HL-60 (cell line): ENCODE results near the gene RHOBTB1.

Experiments used
- GABPA ChIP-seq: IDR thresholded peaks from 2 replicates; pipeline ENCODE4 v1.6.1; 2012; ENCODE audit warnings: low read depth
- SPI1 ChIP-seq: IDR thresholded peaks from 2 replicates; pipeline ENCODE4 v1.6.1; 2012; ENCODE audit warnings: low read depth, mild to moderate bottlenecking, borderline replicate concordance
- TF ChIP-seq, protein P1 (sequence below): IDR thresholded peaks from one replicate; pipeline ENCODE4 v1.5.1; 2011; ENCODE audit warnings: low read length, control low read depth, inconsistent platforms; ENCODE audit not compliant: insufficient read depth
- TF ChIP-seq, protein P2 (sequence below): IDR thresholded peaks from 2 replicates; pipeline ENCODE4 v1.6.1; 2012; ENCODE audit warnings: low read depth; ENCODE audit not compliant: insufficient replicate concordance

DNA sequence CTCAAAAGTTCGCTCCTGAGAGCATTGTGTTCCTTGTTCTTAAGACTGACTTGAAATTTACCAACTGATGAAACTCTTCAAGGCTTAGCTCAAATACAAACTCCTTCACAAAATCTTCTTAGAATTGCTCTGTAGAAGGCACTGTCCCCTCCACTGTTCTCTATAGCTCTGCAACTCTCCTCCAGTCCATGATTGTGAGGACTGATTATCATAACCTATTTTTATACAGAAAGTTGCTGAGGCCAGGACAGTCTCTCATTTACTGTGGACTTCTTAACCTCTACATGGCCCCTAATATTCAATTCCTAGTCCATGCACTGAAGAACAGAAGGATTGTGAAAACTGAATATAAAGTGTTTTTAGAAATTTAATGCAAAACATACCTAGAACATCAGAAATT, 53.2 kb downstream of the RHOBTB1 start:
- TF ChIP-seq, protein P1, sequence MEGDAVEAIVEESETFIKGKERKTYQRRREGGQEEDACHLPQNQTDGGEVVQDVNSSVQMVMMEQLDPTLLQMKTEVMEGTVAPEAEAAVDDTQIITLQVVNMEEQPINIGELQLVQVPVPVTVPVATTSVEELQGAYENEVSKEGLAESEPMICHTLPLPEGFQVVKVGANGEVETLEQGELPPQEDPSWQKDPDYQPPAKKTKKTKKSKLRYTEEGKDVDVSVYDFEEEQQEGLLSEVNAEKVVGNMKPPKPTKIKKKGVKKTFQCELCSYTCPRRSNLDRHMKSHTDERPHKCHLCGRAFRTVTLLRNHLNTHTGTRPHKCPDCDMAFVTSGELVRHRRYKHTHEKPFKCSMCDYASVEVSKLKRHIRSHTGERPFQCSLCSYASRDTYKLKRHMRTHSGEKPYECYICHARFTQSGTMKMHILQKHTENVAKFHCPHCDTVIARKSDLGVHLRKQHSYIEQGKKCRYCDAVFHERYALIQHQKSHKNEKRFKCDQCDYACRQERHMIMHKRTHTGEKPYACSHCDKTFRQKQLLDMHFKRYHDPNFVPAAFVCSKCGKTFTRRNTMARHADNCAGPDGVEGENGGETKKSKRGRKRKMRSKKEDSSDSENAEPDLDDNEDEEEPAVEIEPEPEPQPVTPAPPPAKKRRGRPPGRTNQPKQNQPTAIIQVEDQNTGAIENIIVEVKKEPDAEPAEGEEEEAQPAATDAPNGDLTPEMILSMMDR = no peak
- TF ChIP-seq GABPA = no peak
- TF ChIP-seq, protein P2, sequence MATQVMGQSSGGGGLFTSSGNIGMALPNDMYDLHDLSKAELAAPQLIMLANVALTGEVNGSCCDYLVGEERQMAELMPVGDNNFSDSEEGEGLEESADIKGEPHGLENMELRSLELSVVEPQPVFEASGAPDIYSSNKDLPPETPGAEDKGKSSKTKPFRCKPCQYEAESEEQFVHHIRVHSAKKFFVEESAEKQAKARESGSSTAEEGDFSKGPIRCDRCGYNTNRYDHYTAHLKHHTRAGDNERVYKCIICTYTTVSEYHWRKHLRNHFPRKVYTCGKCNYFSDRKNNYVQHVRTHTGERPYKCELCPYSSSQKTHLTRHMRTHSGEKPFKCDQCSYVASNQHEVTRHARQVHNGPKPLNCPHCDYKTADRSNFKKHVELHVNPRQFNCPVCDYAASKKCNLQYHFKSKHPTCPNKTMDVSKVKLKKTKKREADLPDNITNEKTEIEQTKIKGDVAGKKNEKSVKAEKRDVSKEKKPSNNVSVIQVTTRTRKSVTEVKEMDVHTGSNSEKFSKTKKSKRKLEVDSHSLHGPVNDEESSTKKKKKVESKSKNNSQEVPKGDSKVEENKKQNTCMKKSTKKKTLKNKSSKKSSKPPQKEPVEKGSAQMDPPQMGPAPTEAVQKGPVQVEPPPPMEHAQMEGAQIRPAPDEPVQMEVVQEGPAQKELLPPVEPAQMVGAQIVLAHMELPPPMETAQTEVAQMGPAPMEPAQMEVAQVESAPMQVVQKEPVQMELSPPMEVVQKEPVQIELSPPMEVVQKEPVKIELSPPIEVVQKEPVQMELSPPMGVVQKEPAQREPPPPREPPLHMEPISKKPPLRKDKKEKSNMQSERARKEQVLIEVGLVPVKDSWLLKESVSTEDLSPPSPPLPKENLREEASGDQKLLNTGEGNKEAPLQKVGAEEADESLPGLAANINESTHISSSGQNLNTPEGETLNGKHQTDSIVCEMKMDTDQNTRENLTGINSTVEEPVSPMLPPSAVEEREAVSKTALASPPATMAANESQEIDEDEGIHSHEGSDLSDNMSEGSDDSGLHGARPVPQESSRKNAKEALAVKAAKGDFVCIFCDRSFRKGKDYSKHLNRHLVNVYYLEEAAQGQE = no peak
- TF ChIP-seq SPI1 = no peak
